GM19043 (cell line): Measurements from ENCODE around the gene PEAK1.
A peak's percentile ranks its signal among the peaks of the same experiment; 100 is the strongest.

Experiments used
- ATAC-seq: cut with Tn5 transposase; IDR thresholded peaks from one replicate; pipeline ENCODE4 v1.9.1; 2021; ENCODE audit warnings: low read depth; ENCODE audit not compliant: unreplicated experiment

Gene PEAK1

GRCh38 chr15:77419836-77420609 is at the start of gene PEAK1:
TSS of gene PEAK1 (minus strand) at chr15:77420104. CDS start at chr15:77181926, 238,178 bp downstream.
- peak; percentile 95 for ATAC-seq

GRCh38 chr15:77468896-77469295 is 49.0 kb upstream of the PEAK1 start:
- no peak for ATAC-seq

- no peak for ATAC-seq
Measured at GRCh38 chr15:77466521-77466920, 46.6 kb upstream of the PEAK1 start.

GRCh38 chr15:77464129-77464865 is 44.4 kb upstream of the PEAK1 start:
- ATAC-seq, result no peak

GRCh38 chr15:77461486-77461885 is 41.6 kb upstream of the PEAK1 start:
- ATAC-seq, result no peak

DNA sequence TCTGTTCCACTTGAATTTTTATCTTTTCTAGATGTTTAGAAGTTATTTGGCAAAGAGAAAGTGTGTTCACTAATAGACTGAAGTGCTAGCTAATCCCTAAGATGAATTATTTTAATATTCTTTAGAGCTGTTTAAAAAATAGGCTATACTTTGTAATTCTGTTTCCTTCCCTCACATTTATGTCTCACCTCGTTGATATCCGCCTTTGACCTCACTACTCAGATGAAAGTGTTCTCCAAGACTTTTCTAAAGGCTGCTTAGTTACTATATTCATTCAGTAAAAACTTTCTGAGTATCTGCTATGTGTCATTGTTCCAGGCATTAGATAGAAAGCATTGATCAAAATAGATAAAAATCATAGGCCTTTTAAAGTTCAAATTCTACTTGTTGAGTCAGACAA is 39.1 kb upstream of the PEAK1 start:
- no peak for ATAC-seq

DNA sequence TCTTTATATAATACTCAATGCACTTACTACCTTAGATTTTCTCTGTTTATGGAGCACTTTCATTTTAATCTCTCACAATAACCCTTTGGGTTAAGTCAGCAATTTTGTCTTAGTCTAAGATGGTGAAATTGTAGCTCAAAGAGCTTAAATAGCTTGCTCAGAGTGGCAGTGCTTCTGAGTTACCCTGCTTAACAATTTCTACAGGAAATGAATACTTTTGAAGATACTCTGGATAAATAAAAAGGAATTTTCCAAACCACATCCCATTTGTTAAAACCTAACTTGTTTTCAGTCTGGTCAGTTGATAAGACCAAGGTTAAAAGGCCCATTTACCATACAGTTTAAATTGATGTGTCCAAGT is 38.0 kb upstream of the PEAK1 start:
- no peak for ATAC-seq

GRCh38 chr15:77457191-77457904 is 37.4 kb upstream of the PEAK1 start:
- ATAC-seq, result no peak

DNA sequence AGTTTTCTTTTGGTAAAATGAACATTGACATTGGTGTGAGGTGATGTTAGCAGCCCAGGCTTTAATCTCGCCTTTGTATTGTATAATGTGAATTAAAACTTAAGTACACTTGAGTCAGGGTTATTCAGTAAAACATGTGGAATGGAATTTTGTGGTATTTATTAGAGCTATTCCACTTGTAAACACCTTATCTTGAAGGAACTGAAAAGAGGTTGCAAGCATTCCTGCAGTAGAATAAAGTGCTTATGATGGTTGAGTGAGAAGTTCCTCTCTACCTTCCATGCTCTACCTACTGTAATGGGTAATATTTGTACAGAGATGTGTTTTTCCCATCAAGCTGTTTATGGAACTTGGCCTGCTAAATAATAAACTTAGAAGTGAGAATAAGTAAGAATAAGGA is 36.8 kb upstream of the PEAK1 start:
- ATAC-seq, result no peak

DNA sequence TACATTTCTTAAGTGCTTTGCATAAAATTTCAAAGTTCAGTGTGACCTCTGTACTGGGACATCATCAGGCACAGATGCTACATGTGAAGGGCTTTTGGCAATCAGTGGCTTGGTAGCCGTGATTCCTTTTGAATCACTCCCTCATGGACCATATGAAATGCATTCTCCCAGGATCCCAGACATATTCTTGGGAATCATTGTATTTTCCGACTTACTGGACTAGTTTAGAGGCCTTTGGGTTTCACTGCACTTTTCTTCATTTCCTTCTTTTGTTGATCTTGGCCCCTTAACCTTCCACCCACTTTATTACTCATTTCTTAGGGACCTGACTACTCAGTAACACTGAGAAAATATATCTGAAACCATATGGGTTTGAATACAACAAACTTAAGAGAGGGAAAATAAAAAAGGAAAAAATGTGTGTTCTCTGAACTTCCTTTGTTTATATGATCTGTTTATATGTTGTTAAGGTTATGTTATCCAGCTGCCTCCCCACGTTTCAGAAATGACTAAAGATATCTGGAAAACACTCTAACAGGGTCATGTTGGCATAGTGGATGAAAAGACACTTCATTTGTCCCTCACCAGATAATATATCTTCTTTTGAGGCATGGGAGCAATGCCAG is 35.9 kb upstream of the PEAK1 start:
- no peak for ATAC-seq

DNA sequence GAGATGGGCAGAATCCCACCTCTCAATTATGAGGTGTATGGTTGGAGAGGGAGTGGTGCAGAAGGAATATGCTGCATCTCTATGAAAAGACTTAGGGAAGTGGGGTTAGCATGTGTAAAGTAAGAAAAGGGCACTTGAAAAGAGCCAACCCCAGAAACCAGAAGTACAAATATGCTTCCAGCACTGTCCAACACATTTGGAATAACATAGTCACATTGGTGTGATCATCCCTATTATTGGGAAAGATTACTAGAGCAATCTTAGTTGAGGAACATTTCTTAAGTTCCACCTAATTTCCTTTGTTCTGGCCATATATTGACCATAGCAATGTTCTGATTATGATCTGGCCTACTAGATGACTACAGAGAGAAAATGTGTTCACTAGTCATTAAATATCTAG is 35.0 kb upstream of the PEAK1 start:
- no peak for ATAC-seq

GRCh38 chr15:77454265-77454664 is 34.4 kb upstream of the PEAK1 start:
- no peak for ATAC-seq

- ATAC-seq, result no peak
Measured at GRCh38 chr15:77446840-77447390, 27.0 kb upstream of the PEAK1 start.

- ATAC-seq, result peak; percentile 80
Measured at GRCh38 chr15:77440378-77440999, 20.6 kb upstream of the PEAK1 start.

- no peak for ATAC-seq
Measured at GRCh38 chr15:77437264-77437663, 17.4 kb upstream of the PEAK1 start.

- ATAC-seq, result no peak
Measured at GRCh38 chr15:77436822-77437221, 16.9 kb upstream of the PEAK1 start.

DNA sequence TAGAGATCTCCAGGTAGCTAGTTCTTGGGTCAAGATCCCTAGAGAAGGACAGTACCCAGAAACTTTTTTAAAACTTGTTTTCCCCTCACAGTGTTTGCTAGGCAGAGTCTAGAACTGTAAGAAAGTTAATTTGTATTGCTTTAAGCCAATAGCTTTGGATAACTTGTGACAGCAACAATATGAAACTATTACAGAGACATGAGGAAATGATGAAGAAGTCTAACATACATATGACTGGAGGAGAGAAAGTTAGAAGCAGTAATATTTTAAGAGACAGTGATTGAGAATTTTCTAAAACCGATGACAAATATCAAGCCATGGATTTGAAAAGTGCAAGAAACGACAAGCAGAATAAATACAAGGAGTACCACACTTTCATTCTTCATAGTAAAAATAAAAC is 10.7 kb upstream of the PEAK1 start:
- ATAC-seq, result no peak

GRCh38 chr15:77430213-77430612 is 10.3 kb upstream of the PEAK1 start:
- ATAC-seq, result no peak

GRCh38 chr15:77426871-77427270 is 7.0 kb upstream of the PEAK1 start:
- ATAC-seq, result no peak

DNA sequence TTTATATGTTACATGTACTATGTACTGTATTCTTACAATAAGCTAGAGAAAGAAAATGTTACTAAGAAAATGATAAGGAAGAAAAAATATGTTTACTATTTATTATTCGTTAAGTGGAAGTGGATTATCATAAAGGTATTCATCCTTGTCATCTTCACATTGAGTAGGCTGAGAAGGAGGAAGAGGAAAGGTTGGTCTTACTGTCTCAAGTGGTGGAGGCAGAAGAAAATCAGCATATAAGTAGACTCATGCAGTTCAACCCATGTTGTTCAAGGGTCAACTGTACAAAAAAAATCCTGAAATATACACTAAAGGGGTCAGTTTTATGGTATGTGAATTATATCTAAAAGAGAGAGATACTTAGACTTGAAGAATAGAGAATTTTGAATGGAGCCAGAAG is 6.5 kb upstream of the PEAK1 start:
- ATAC-seq, result no peak
